Keratinocyte (primary cell): ENCODE results near the gene SERTAD2.

Source experiments
- CTCF ChIP-seq, 3 experiments: IDR thresholded peaks in 1 of 3; conservative IDR thresholded peaks in 1 of 3; optimal IDR thresholded peaks in 1 of 3; 2 replicates in 2 of 3; 3 replicates in 1 of 3; pipeline versions ENCODE3 to v1.5.1; 2011; ENCODE audit warnings: low read length in 3 of 3, mild to moderate bottlenecking in 3 of 3, moderate library complexity in 2 of 3, control low read depth in 1 of 3, inconsistent platforms in 1 of 3; ENCODE audit not compliant: insufficient read depth in 2 of 3; ENCODE audit errors: extremely low read depth in 1 of 3
- EZH2 ChIP-seq: IDR thresholded peaks from one replicate; pipeline ENCODE4 v1.6.1; 2012; ENCODE audit warnings: inconsistent platforms, mild to moderate bottlenecking, low read length, moderate library complexity

GRCh38 chr2:64601034-64601754, 52.5 kb downstream of the SERTAD2 start:
- TF ChIP-seq CTCF (optimal IDR thresholded peaks at IDR 0.05 in 1 of 3, IDR thresholded peaks at IDR 0.05 in 1 of 3, conservative IDR thresholded peaks at IDR 0.05 in 1 of 3; ENCODE audit: extremely low read depth in 1 of 3, insufficient read depth in 2 of 3, low read length in 3 of 3): no peak
- no peak for TF ChIP-seq EZH2
